BE2C (cell line): ENCODE results near the gene BLACAT1.
A peak's percentile ranks its signal among the peaks of the same experiment; 100 is the strongest.

Experiments
- DNase-seq: peaks from one replicate; pipeline ENCODE4 v3.0.0-alpha.2; 2020
- H3K27me3 ChIP-seq: fragments of 250-450 bp; sonication (Bioruptor Pico); 2 replicates; pipeline ENCODE4 v1.5.1; 2020; ENCODE audit warnings: mild to moderate bottlenecking
- H3K36me3 ChIP-seq: fragments of 250-450 bp; sonication (Bioruptor Pico); 2 replicates; pipeline ENCODE4 v1.5.1; 2020; ENCODE audit warnings: mild to moderate bottlenecking
- H3K4me1 ChIP-seq: fragments of 250-450 bp; sonication (Bioruptor Pico); 2 replicates; pipeline ENCODE4 v1.5.1; 2020
- H3K4me3 ChIP-seq: 2 replicates; pipeline ENCODE4 v1.5.1; 2011; ENCODE audit warnings: low read depth, low read length
- H3K9me3 ChIP-seq: fragments of 250-450 bp; sonication (Bioruptor Pico); 2 replicates; pipeline ENCODE4 v1.5.1; 2020
- TF ChIP-seq, protein P1 (sequence below): IDR thresholded peaks from 2 replicates; pipeline ENCODE4 v1.5.1; 2012; ENCODE audit warnings: mild to moderate bottlenecking, low read depth, low read length

BLACAT1 gene

GRCh38 chr1:205474571-205474970 lies 18.7 kb upstream of the BLACAT1 start:
- DNase-seq, result no peak
- Histone ChIP-seq H3K4me1 (peaks cover 4% of the 10 kb centered on the region), H3K36me3 (no peaks in the 10 kb centered on the region), H3K9me3 (no peaks in the 10 kb centered on the region), H3K4me3 (no peak overlapping the region), H3K27me3 (no peaks in the 10 kb centered on the region)
- TF ChIP-seq, protein P1, sequence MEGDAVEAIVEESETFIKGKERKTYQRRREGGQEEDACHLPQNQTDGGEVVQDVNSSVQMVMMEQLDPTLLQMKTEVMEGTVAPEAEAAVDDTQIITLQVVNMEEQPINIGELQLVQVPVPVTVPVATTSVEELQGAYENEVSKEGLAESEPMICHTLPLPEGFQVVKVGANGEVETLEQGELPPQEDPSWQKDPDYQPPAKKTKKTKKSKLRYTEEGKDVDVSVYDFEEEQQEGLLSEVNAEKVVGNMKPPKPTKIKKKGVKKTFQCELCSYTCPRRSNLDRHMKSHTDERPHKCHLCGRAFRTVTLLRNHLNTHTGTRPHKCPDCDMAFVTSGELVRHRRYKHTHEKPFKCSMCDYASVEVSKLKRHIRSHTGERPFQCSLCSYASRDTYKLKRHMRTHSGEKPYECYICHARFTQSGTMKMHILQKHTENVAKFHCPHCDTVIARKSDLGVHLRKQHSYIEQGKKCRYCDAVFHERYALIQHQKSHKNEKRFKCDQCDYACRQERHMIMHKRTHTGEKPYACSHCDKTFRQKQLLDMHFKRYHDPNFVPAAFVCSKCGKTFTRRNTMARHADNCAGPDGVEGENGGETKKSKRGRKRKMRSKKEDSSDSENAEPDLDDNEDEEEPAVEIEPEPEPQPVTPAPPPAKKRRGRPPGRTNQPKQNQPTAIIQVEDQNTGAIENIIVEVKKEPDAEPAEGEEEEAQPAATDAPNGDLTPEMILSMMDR, result no peak

- DNase-seq, result no peak
- H3K9me3 ChIP-seq, result no peaks in the 10 kb centered on the region
These were observed 18.1 kb upstream of the BLACAT1 start for GRCh38 chr1:205473966-205474365.

GRCh38 chr1:205473475-205473874 lies 17.6 kb upstream of the BLACAT1 start:
- TF ChIP-seq, protein P1, result no peak
- no peak for DNase-seq
- Histone ChIP-seq H3K4me3 (peak overlapping the region; percentile 40), H3K9me3 (no peaks in the 10 kb centered on the region), H3K4me1 (peaks cover 4% of the 10 kb centered on the region), H3K27me3 (no peaks in the 10 kb centered on the region), H3K36me3 (no peaks in the 10 kb centered on the region)

More at GRCh38 chr1:205473966-205474365, 18.1 kb upstream of the BLACAT1 start:
- peaks cover 4% of the 10 kb centered on the region for H3K4me1 ChIP-seq
- no peaks in the 10 kb centered on the region for H3K27me3 ChIP-seq
- H3K4me3 ChIP-seq, result no peak overlapping the region
- no peaks in the 10 kb centered on the region for H3K36me3 ChIP-seq
- TF ChIP-seq, protein P1, result no peak

DNA sequence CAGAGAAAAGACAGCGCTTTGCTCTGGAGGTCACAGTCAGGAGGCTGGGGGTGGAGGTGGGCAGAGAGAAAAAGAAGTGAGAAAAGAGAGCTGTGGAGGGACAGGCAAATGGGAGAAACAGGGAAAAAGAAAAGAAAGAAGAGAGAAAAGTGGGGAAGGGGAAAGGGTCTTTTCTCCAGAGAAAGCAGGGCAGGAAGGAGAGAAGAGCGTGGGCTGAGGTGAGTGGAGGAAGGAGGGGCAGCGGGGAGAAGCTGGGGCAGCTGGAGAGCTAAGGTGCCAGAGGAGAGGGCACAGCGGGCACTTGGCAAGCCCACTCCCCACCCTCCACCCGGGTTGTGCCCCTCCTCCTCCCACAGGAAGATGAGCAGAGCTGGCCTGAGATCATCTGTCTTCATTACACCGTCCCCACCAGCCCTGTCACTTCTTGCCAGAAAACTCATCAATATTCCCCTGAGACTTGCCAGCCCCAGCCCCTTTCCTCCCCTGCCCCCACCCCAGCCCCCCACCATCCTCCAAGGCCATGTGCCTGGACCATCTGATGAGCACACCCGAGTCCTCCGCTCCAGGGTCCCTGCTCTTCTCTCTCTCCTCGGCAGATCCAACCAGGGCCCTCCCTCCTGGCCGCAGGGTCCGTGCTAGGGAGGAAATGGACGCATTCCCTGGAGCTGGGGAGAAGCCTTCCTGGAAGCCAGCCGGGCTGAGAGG lies 17.0 kb upstream of the BLACAT1 start:
- DNase-seq, result peak; percentile 43
- no peaks in the 10 kb centered on the region for H3K27me3 ChIP-seq
- TF ChIP-seq, protein P1, result no peak
- no peaks in the 10 kb centered on the region for H3K36me3 ChIP-seq
- no peaks in the 10 kb centered on the region for H3K9me3 ChIP-seq
- H3K4me3 ChIP-seq, result peak overlapping the region; percentile 45
- H3K4me1 ChIP-seq, result peaks cover 4% of the 10 kb centered on the region

DNA sequence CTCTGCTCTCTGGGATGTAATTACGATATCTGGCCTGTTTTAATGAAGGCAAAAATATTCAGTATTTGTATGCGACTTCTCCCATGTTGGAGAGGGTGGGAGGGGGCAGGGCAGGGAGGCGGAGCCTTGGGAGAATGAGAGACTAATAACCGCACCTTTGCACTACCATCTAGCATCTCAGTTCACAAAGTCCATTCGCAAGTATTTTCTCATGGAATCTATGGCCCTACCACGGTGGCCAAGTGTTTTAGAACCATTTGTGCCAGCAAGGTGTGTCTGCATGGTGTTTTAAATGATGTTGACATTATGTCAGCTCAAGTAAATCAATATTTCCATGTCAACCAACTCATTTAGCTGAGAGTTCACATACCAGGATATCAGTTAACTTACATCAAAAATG lies 14.3 kb upstream of the BLACAT1 start:
- H3K4me1 ChIP-seq, result peaks cover 4% of the 10 kb centered on the region
- DNase-seq, result no peak
- H3K27me3 ChIP-seq, result no peaks in the 10 kb centered on the region
- no peak overlapping the region for H3K4me3 ChIP-seq
- H3K9me3 ChIP-seq, result no peaks in the 10 kb centered on the region
- TF ChIP-seq, protein P1, result no peak
- no peaks in the 10 kb centered on the region for H3K36me3 ChIP-seq

GRCh38 chr1:205466595-205467220 lies 10.9 kb upstream of the BLACAT1 start:
- Histone ChIP-seq H3K27me3 (peaks cover 10% of the 10 kb centered on the region), H3K36me3 (no peaks in the 10 kb centered on the region), H3K9me3 (no peaks in the 10 kb centered on the region), H3K4me3 (no peak overlapping the region), H3K4me1 (no peaks in the 10 kb centered on the region)
- DNase-seq, result no peak
- TF ChIP-seq, protein P1, result no peak
